NT2/D1 (cell line): ENCODE results near the gene POGZ.
"Not testable (repeated sequence)": the region's sequence is repeated elsewhere in the genome, so short reads cannot be mapped to it uniquely, and the experiment has no call there.

ENCODE experiments used
- DNase-seq: peaks from one replicate; pipeline ENCODE4 v3.0.0-alpha.2; 2011; ENCODE audit warnings: low read depth, low spot score
- H3K27me3 ChIP-seq: 2 replicates; pipeline ENCODE4 v1.6.0; 2011; ENCODE audit warnings: mild to moderate bottlenecking; ENCODE audit not compliant: insufficient read length, insufficient read depth
- H3K36me3 ChIP-seq: 2 replicates; pipeline ENCODE4 v1.6.1; 2011; ENCODE audit warnings: mild to moderate bottlenecking, low read length, mixed read lengths; ENCODE audit not compliant: insufficient read depth, insufficient read length
- H3K4me1 ChIP-seq: 2 replicates; pipeline ENCODE4 v1.5.1; 2011; ENCODE audit not compliant: insufficient read depth, insufficient read length
- H3K4me3 ChIP-seq: 2 replicates; pipeline ENCODE4 v1.5.1; 2011; ENCODE audit warnings: low read depth; ENCODE audit not compliant: insufficient read length
- H3K9ac ChIP-seq: 2 replicates; pipeline ENCODE4 v1.6.0; 2011; ENCODE audit warnings: low read depth; ENCODE audit not compliant: insufficient read length
- H3K9me3 ChIP-seq: 2 replicates; pipeline ENCODE4 v1.5.1; 2011; ENCODE audit warnings: mild to moderate bottlenecking, low read length; ENCODE audit not compliant: insufficient read depth
- SUZ12 ChIP-seq: IDR thresholded peaks from 2 replicates; pipeline ENCODE4 v1.6.1; 2011; ENCODE audit not compliant: insufficient read length, insufficient read depth; ENCODE audit errors: extremely low read depth
- YY1 ChIP-seq: IDR thresholded peaks from 2 replicates; pipeline ENCODE4 v1.6.1; 2011; ENCODE audit not compliant: insufficient read length, insufficient read depth
- ZNF274 ChIP-seq: IDR thresholded peaks from 2 replicates; pipeline ENCODE4 v1.6.1; 2011; ENCODE audit warnings: mild to moderate bottlenecking, low read depth, low read length

Gene POGZ

GRCh38 chr1:151435174-151435573 lies 24.1 kb downstream of the POGZ start:
- H3K4me3 ChIP-seq: no peak overlapping the region
- H3K27me3 ChIP-seq: no peaks in the 10 kb centered on the region
- peaks cover 47% of the 10 kb centered on the region for H3K36me3 ChIP-seq
- TF ChIP-seq YY1 (no peak), ZNF274 (no peak)
- H3K4me1 ChIP-seq: no peaks in the 10 kb centered on the region
- no peak for DNase-seq
- no peak overlapping the region for H3K9ac ChIP-seq
- no peaks in the 10 kb centered on the region for H3K9me3 ChIP-seq

GRCh38 chr1:151433827-151434226 lies 25.5 kb downstream of the POGZ start:
- peaks cover 48% of the 10 kb centered on the region for H3K36me3 ChIP-seq
- not testable (repeated sequence) for H3K4me3 ChIP-seq, H3K9me3 ChIP-seq, H3K9ac ChIP-seq, DNase-seq, H3K4me1 ChIP-seq, H3K27me3 ChIP-seq

GRCh38 chr1:151428068-151428467 lies 31.2 kb downstream of the POGZ start:
- Histone ChIP-seq H3K36me3 (peaks cover 76% of the 10 kb centered on the region), H3K4me3 (no peak overlapping the region), H3K4me1 (no peaks in the 10 kb centered on the region), H3K27me3 (no peaks in the 10 kb centered on the region), H3K9me3 (no peaks in the 10 kb centered on the region), H3K9ac (no peak overlapping the region)
- TF ChIP-seq YY1: no peak
- no peak for TF ChIP-seq SUZ12
- no peak for TF ChIP-seq ZNF274
- DNase-seq: no peak

GRCh38 chr1:151425103-151425502 lies 34.2 kb downstream of the POGZ start:
- peaks cover 95% of the 10 kb centered on the region for H3K36me3 ChIP-seq
- TF ChIP-seq ZNF274 (no peak), YY1 (no peak), SUZ12 (no peak)
- H3K27me3 ChIP-seq: no peaks in the 10 kb centered on the region
- H3K9me3 ChIP-seq: no peaks in the 10 kb centered on the region
- H3K4me1 ChIP-seq: no peaks in the 10 kb centered on the region
- no peak overlapping the region for H3K9ac ChIP-seq
- H3K4me3 ChIP-seq: no peak overlapping the region
- DNase-seq: no peak

- DNase-seq: no peak
- Histone ChIP-seq H3K9ac (no peak overlapping the region), H3K4me3 (no peak overlapping the region), H3K27me3 (no peaks in the 10 kb centered on the region), H3K9me3 (no peaks in the 10 kb centered on the region), H3K4me1 (no peaks in the 10 kb centered on the region), H3K36me3 (peaks cover 86% of the 10 kb centered on the region)
- TF ChIP-seq ZNF274: no peak
- no peak for TF ChIP-seq SUZ12
- no peak for TF ChIP-seq YY1
These were observed 39.5 kb downstream of the POGZ start for GRCh38 chr1:151419819-151420218.

- Histone ChIP-seq H3K9ac (no peak overlapping the region), H3K27me3 (no peaks in the 10 kb centered on the region), H3K4me3 (no peak overlapping the region), H3K4me1 (no peaks in the 10 kb centered on the region), H3K9me3 (no peaks in the 10 kb centered on the region), H3K36me3 (peaks cover 83% of the 10 kb centered on the region)
- no peak for DNase-seq
- TF ChIP-seq YY1 (no peak), SUZ12 (no peak), ZNF274 (no peak)
These were observed 41.2 kb downstream of the POGZ start for GRCh38 chr1:151418081-151418480.

GRCh38 chr1:151416231-151416630 lies 43.1 kb downstream of the POGZ start:
- Histone ChIP-seq H3K9ac (no peak overlapping the region), H3K4me1 (no peaks in the 10 kb centered on the region), H3K27me3 (no peaks in the 10 kb centered on the region), H3K4me3 (no peak overlapping the region), H3K9me3 (no peaks in the 10 kb centered on the region), H3K36me3 (peaks cover 83% of the 10 kb centered on the region)
- DNase-seq: no peak
- no peak for TF ChIP-seq ZNF274
- TF ChIP-seq SUZ12: no peak
- TF ChIP-seq YY1: no peak

GRCh38 chr1:151411884-151412283 lies 47.4 kb downstream of the POGZ start:
- H3K4me3 ChIP-seq: no peak overlapping the region
- TF ChIP-seq SUZ12: no peak
- TF ChIP-seq ZNF274: no peak
- TF ChIP-seq YY1: no peak
- no peaks in the 10 kb centered on the region for H3K9me3 ChIP-seq
- no peak for DNase-seq
- no peaks in the 10 kb centered on the region for H3K27me3 ChIP-seq
- H3K4me1 ChIP-seq: no peaks in the 10 kb centered on the region
- no peak overlapping the region for H3K9ac ChIP-seq
- peaks cover 93% of the 10 kb centered on the region for H3K36me3 ChIP-seq
